Myometrial cell (primary cell): ENCODE data around the gene ACTL8. TPM values are rescaled to one million over a fixed set of nuclear protein-coding genes. Genes with fewer than 3 reads are reported as not detected.

Source experiments
- total RNA-seq: library from RNA; depleted of rRNA; stranded (reverse); fragments of >200 nt; gene quantifications from 2 replicates; pipeline ENCODE4 v1.2.3, GENCODE V29; 2015

Gene ACTL8
- not detected in 2 replicates for total RNA-seq

GRCh38 chr1:17755120-17755519, at the start of gene ACTL8:
Gene ACTL8 (plus strand): TSS chr1:17755333. CDS start chr1:17823009, 67,676 bp downstream.

Other genes with a start within 250 kb of the ACTL8 start
- gene ARHGEF10L, start 215.6 kb upstream of the ACTL8 start, total RNA-seq, result 15.9 and 16.5 TPM in 2 replicates